HPDE6-E6E7 (cell line): ENCODE data around the gene TEX11.
"Not testable (repeated sequence)": the region's sequence is repeated elsewhere in the genome, so short reads cannot be mapped to it uniquely, and the experiment has no call there.

ENCODE experiments used
- DNase-seq: peaks from one replicate; pipeline ENCODE4 v3.0.0; 2011; ENCODE audit warnings: missing footprints; ENCODE audit errors: extremely low spot score

TEX11 gene

DNA sequence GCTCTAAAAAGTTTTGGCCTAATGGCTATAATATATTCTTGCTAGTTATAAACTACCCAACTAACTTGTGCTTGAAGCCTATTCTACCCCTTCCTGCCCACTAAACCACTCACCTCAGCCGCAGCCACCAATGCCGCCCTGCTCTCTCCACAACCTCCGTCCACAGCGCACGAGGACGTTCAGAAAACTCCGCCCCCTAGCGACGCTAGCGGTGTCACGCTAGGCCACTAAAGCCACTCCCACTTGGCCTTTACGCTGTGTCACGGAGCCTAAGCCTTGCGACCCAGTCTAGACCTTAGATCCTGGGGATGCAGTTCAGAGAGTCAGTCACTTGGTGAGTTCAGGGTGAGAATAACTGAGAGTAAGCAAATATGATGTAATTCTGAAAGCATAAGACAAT is at the start of gene TEX11:
Gene TEX11, minus strand, starts transcription at position 171 of the 400 bp plus-strand sequence. CDS start 922 bp downstream, outside the sequence.
- DNase-seq: no peak

- DNase-seq: no peak
These were observed 46.4 kb upstream of the TEX11 start for GRCh38 chrX:70954871-70955270.

DNA sequence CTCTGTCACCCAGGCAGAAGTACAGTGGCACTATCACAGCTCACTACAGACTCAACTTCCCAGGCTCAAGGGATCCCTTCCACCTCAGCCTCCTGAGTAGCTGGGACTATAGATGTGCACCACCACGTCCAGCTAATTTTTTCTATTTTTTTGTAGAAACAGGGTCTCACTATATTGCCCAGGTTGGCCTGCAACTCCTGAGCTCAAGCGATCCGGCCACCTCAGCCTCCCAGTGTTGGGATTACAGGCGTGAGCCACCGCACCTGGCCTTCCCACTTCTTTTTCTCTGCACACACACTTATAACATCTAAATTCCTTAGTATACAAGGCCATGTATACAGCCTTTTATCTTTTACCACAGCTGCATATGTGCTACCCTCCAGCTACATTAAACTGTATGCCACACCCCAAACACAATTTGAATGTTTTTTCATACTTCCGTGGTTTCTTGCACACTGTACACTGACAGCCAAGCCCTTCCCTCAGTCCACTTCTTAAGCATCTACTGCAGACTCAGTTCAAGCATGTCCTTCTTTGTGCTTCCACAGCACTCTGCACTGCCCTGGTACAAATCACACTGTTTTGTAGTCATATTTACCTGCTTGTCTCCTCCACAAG is 15.9 kb upstream of the TEX11 start:
- no peak for DNase-seq

GRCh38 chrX:70922774-70923473 is 14.4 kb upstream of the TEX11 start:
- no peak for DNase-seq

DNA sequence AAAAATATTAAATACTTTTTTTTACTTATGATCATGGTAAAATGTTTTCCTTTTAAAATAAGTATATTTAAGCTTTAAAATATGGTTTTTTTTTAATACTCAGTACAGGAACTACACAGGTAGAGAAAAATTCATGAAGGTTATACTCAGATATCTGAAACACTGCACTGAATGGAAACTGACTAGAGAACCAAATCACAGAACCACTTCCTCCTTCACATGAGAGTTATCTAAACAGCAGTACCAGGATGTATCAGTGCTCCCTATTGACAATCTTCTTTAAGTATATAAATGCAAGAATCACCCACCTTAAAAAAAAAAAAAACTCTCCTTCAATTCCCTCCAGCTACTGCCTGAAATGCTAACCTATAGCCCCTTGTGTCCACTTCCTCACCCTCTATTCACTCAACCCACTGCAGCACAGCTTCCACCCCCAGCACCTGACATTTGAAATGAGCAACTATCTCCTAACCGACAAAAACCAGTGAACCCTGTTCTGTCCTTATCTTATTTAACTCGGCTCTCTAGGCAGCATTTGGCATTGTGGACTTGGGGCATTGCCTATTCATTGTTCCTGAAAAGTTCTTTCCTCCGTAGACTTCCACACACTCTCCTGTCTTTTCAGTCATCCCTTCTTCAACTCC is 13.3 kb upstream of the TEX11 start:
- no peak for DNase-seq

DNA sequence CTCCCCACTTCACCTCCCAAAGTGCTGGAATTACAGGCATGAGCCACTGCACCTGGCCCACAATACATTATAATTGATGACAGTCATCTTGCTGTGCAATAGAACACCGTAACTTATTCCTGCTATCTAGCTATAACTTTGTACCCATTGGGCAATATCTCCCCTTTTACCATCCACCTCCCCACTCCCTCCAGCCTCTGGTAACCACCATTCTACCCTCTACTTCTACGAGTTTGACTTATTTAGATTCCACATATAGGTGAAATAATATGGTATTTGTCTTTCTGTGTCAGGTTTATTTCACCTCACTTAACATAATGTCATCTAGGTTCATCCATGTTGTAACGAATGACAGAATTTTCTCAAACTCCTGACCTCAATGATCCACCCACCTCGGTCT is 8.2 kb upstream of the TEX11 start:
- no peak for DNase-seq

GRCh38 chrX:70907900-70908299 is 611 bp downstream of the TEX11 start:
- DNase-seq: no peak

DNA sequence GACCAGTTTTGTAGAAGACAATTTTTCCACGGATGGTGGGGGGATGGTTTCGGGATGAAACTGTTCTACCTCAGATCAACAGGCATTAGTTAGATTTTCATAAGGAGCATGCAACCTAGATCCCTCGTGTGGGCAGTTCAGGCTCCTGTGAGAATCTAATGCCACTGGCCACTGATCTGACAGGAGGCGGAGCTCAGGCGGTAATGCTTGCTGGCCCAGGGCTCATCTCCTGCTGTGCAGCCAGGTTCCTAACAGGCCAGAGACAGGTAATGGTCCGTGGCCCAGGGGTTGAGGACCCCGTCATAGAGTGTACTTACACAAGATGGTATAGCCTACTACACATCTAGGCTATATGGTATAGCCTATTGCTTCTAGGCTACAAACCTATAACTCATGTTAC is 7.0 kb downstream of the TEX11 start:
- DNase-seq: no peak

- not testable (repeated sequence) for DNase-seq
These were observed 18.1 kb downstream of the TEX11 start for GRCh38 chrX:70890441-70890840.

DNA sequence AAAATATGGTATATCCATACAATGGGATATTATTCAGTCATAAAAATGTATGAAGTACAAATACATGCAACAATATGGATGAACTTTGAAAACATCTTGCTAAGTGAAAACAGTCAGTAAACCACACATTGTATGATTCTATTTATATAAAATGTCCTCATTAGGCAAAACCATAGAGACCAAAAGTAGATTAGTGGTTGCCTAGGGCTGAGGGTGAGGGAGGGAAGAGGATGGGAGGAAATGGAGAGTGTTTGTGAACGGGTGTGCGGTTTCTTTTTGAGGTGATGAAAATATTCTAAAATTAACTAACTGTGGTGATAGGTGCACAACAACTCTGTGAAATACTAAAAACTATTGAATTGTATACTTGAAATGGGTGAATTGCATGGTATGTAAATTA is 29.6 kb downstream of the TEX11 start:
- DNase-seq: no peak

DNA sequence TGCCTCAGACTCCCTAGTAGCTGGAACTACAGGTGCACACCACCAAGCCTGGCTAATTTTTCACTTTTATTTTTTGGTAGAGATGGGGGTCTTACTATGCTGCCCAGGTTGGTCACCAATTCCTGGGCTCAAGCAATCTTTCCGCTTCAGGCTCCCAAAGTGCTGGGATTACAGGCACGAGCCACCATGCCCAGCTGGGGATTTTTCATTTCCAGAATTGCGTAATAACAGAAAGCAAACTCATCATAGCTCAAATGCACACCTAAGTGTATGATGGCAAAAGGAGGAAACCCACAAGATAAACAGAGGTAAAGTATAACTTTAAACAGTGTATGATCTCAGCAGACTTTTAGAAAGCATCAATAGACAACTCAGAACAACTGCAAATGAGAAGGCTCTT is 56.2 kb downstream of the TEX11 start:
- no peak for DNase-seq

GRCh38 chrX:70844081-70844480 is 64.4 kb downstream of the TEX11 start:
- DNase-seq: not testable (repeated sequence)

DNA sequence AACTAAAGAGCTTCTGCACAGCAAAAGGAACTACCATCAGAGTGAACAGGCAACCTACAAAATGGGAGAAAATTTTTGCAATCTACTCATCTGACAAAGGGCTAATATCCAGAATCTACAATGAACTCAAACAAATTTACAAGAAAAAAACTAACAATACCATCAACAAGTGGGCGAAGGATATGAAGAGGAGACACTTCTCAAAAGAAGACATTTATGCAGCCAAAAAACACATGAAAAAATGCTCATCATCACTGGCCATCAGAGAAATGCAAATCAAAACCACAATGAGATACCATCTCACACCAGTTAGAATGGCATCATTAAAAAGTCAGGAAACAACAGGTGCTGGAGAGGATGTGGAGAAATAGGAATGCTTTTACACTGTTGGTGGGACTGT is 64.9 kb downstream of the TEX11 start:
- not testable (repeated sequence) for DNase-seq

- no peak for DNase-seq
These were observed 73.9 kb downstream of the TEX11 start for GRCh38 chrX:70834589-70834988.

DNA sequence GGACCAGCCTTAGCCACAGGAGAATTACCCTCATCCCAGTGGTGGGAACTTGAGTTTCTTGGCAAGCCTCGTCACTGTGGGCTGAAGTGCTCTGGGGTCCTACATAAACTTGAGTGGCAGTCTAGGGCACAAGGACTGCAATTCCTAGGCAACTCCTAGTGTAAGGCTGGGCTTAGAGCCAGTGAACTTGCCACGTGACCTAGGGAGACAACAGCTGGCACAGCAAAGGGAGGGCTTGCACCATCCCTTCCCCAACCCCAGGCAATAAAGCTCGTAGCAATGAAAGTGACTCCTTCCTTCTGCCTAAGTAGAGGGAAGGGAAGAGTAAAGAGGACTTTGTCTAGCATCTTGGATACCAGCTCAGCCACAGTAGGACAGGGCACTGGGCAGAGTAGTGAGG is 81.8 kb downstream of the TEX11 start:
- no peak for DNase-seq

DNA sequence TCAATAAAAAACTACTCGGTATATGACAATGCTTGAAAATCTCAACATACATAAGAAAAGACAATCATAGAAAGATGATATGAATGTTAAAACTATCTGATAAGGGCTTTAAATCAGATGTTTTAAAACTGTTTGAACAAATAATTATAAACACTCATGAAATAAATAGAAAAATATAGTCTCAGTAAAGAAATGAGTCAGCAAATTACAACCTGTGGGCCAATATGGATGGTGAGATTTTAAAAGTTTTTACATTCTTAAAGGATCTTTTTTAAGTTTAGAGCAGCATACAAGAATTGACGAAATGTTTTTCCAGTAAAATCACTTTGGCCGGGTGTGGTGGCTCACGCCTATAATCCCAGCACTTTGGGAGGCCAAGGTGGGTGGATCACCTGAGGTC is 83.1 kb downstream of the TEX11 start:
- no peak for DNase-seq

DNA sequence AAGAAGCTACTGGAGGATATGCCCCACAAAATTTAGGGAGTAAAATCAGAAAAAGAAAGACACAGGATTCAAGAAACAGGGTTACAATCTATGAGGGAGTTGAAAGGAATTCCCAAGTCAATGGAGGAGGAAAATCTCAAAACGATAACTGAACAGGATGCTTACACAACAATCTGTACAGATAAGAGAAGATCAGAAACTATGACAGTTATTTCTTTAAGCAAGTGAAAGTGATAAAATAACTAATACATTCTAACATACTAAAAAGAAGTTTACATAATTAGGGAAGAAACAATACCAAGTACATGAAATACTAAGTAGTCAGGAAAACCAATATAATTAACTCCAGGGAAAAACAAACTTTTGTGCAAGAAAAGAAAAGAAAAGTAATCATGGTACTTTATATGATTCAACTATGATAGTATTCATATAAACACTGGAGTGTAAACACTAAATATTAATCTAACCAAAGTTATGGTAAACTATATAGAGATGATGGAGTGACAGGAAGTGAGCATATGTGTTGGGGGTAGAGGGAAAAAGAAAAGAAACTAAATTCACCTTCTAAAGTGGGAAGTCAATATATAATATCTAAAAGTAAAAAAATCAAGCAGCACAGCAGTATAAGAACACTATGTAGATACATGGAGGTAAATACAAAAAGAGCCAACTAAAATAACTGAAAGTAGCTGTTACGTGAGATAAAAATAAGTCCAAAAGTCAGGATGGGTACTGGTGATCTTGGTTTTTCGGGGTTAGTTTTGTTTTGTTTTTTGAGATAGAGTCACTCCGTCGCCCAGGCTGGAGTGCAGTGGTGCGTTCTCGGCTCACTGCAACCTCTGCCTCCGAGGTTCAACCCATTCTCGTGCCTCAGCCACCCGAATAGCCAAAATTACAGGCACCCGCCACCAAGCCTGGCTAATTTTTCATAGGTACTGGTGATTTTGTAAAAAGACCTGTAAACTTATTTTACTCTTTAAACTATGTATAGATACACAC is 99.3 kb downstream of the TEX11 start:
- DNase-seq: no peak

GRCh38 chrX:70806081-70806480 is 102.4 kb downstream of the TEX11 start:
- no peak for DNase-seq

DNA sequence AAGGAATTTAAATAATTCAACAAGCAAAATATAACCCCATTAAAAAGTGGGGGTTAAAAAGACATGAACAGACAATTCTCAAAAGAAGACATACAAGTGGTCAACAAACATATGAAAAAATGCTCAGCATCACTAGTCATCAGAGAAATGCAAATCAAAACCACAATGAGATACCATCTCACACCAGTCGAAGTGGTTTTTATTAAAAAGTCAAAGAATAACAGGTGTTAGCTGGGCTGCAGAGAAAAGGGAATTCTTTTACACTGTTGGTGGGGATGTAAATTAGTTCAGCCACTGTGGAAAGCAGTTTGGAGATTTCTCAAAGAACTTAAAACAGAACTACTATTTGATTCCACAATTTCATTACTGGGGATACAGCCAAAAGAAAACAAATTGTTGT is 111.8 kb downstream of the TEX11 start:
- DNase-seq: not testable (repeated sequence)

- no peak for DNase-seq
These were observed 134.3 kb downstream of the TEX11 start for GRCh38 chrX:70774223-70774622.

- no peak for DNase-seq
These were observed 138.8 kb downstream of the TEX11 start for GRCh38 chrX:70769659-70770227.

GRCh38 chrX:70762285-70762684 is 146.2 kb downstream of the TEX11 start:
- no peak for DNase-seq
